Measurements from ENCODE around the gene TBPL1.

TBPL1 gene

GRCh38 chr6:134007077-134007476, 54.1 kb downstream of the TBPL1 start:
- DNase-seq (ENCODE audit: low read depth), result no peak

DNA sequence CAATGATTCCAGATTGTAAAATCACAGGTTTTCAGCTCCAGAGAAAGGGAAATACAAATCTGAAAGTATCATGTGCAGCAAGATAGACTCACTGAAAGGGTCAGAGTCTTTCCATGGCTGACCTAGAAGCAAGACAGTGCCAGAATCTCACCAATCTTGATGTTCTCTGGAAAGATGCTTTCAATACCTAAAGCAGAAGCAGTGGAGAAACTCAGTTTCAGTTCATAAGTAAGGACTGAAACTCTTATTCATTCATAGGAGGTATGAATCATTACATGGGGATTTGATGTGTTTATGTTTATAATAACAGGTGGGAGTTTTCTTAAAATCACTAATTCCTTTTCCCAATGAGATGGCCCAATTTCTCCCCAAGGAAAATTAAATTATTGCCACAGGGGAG, 56.9 kb downstream of the TBPL1 start:
- DNase-seq (ENCODE audit: low read depth), result no peak

DNA sequence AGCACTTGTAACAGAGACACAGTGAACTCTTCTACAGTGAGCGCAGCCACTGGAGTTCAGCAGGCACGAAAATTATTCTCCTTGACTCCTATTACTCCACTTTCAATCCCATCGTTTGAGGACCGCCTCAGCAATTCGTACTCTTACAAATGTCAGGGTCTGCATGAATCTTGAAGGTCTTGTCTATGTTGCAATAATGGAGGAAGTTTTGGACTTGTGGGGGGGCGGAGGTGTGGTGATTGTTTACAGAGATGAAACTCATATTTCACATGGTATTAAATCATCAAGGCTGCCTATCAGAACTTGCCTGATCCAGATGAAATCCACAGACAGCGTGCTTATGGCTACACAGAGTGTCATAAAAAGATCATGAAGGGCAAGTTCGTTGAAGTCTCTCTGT, 57.4 kb downstream of the TBPL1 start:
- DNase-seq (ENCODE audit: low read depth), result no peak

DNA sequence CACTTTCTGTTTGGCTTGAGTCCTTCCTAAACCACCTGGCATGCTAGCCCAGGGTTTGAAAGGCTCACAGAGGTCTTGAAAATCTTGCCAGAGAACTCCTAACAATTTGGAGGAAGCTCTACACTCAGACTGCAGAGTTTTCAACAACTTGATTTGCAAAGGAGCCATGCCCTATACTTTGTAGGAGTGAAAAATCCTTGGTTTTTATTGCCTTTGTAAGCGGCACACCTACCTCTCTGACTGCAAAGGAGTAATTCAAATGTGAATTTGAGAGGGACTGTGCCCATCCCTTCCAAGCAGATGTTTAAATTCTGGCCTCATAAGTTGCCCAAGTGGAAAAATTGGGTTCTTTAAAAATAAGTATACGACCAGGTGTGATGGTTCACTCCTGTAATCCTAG, 58.0 kb downstream of the TBPL1 start:
- no peak for DNase-seq (ENCODE audit: low read depth)

- DNase-seq (ENCODE audit: low read depth), result no peak
These were observed 61.6 kb downstream of the TBPL1 start for GRCh38 chr6:134014588-134015137.

GRCh38 chr6:134015719-134016557, 62.9 kb downstream of the TBPL1 start:
- DNase-seq (ENCODE audit: low read depth), result no peak

- no peak for DNase-seq (ENCODE audit: low read depth)
These were observed 63.5 kb downstream of the TBPL1 start for GRCh38 chr6:134016558-134016814.

- no peak for DNase-seq (ENCODE audit: low read depth)
These were observed 67.0 kb downstream of the TBPL1 start for GRCh38 chr6:134020071-134020470.

DNA sequence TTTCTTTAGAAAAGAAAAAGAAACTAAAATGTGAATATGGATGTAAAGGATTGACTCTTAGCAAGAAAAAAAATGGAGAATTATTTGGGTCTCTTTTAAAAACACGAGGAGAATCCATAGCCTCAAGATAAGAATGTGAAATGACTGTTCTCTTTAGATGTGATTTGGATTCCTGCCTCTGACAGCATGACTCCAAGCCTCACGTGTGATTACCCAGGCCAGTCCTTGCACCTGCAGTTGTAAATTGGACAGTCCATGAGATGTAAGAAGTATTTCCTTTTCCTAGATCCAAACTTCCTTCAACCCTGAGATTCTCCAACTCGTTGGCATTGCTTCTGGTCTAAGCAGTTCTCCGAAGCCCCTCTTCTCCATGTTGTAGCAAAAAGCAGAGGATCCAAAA, 67.5 kb downstream of the TBPL1 start:
- DNase-seq (ENCODE audit: low read depth), result no peak

DNA sequence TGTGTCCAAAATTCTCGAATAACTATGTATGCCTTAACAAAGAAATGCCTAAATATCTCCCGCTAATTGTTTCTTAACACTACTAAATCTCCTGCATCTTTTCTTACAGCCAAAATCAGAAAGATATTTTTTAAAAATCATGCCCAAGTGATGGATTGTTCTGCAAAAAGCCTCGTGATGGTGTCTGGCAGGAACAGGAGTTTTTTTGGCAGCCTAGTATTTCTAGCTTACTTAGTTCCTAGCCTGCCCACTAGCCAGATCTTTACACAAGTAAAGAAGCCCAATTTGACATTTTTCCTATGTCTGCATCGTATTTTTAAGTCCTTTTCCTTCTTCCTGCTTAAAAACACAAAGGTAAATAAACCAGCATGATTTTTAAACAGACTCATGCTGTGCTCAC, 67.9 kb downstream of the TBPL1 start:
- no peak for DNase-seq (ENCODE audit: low read depth)

- no peak for DNase-seq (ENCODE audit: low read depth)
These were observed 68.5 kb downstream of the TBPL1 start for GRCh38 chr6:134021396-134022122.

DNA sequence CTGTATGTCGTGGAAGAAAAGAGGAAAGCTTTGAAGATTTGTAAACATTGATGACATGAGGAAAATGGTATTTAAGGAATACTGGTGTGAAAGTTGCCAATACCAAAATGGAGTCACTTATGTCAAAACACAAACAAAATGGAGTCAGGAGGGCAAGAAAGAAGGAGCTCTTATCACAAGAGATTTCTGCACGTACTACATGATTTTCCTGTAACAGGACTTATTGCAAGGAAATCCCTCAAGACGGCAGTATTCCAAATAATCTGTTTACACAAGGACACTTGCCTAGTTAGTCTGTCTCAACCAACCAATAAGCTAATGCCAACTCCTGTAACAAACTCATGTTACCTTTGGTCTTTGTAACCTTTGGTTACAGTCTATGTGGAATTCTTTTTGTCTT, 69.6 kb downstream of the TBPL1 start:
- DNase-seq (ENCODE audit: low read depth), result no peak

- DNase-seq (ENCODE audit: low read depth), result no peak
These were observed 73.6 kb downstream of the TBPL1 start for GRCh38 chr6:134026597-134026996.

- DNase-seq (ENCODE audit: low read depth), result no peak
These were observed 75.4 kb downstream of the TBPL1 start for GRCh38 chr6:134028438-134028837.

DNA sequence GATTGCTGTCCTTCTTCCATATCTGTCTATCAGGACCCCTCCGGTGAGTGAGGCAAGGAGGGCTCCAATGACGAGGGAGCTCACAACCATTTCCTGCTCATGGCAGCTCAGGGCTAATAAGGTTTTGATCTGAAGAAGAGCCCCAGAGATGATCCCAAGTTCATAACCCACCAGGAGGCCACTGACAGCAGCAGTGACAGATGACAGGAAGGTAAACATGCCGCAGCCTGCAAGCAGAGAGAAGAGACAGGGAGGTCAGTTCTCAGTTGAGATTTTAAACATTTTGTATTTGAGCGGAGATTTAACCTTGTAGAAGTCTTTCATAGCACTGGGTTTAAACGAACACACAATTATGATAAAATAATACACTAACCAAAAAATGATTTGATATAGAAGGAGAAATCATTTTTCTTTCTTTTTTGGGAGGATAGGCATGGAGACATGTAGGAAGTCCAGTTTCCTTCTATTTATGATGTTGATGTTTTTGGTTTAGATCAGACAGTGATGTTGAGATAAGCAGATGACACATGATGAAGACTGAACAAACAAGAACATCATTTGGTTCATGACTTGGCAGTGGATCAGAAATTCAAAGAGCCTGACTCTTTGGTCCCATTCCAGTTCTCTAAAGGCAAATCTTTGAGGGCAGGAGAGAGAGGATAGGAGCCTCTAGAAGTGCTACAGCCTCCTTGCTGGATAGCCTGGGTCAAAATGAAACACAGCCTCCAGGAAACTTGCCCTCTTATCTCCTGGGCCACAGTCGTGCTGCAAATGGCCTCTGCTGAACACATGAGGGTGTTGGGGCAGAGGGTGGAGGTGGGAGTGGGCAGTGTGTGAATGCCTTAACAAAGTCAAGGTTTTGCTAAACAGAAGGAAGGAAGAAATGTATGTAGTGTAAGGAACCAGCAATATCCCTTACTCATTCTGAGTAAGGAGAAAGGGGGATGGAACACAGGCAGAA, 76.8 kb downstream of the TBPL1 start:
- no peak for DNase-seq (ENCODE audit: low read depth)

GRCh38 chr6:134031696-134032255, 78.8 kb downstream of the TBPL1 start:
- DNase-seq (ENCODE audit: low read depth), result no peak

DNA sequence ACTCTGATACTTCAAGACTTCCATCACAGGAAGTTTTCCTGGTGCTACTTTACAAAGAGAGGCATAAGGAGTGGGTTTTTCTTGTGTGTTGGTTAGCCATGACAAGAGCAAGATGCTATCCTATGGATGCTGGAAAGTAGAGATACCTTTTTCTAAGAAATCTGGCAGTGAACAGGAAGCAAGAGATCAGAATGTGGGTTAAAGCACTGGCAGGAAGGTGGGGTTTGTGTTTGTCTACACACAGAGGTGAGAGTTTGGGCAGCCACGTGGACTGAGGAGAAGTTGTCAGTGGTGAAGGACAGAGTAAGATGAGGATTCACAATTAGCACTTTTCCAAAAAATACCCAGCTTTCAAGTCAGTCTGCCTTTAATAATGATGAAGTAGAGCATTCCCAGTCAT, 81.5 kb downstream of the TBPL1 start:
- DNase-seq (ENCODE audit: low read depth), result no peak

GRCh38 chr6:134034961-134035822, 82.2 kb downstream of the TBPL1 start:
- no peak for DNase-seq (ENCODE audit: low read depth)

DNA sequence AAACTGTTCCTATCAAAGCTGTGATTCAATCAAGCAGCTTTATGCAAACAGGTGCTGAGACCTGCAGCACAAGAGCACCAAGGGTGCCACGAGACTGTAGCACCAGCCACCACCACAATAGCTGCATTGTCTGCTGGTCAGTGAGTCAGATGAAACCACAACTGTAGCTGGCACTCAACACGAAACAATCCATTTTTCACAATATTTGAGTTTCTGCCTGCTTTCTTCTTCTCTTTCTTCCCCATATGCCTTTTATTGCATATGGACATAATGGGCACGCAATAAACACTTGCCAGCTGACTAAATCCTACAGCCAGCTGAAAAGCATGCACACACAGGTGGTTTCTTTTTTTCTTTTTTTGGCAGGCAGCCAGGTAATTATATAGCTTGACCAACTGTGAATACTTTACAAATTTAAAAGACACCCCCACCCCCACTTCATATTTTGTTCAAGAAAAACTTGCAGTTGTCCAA, 82.8 kb downstream of the TBPL1 start:
- DNase-seq (ENCODE audit: low read depth), result no peak

- DNase-seq (ENCODE audit: low read depth), result no peak
These were observed 86.1 kb downstream of the TBPL1 start for GRCh38 chr6:134039116-134039515.

All from GM04504 (cell line).